ENCODE measurements around the gene ENC1. TPM values are rescaled to one million over a fixed set of nuclear protein-coding genes. Genes with fewer than 3 reads are reported as not detected.

ENC1 gene
- total RNA-seq, 1 donor from 2014 or later: 2.6 TPM

DNA sequence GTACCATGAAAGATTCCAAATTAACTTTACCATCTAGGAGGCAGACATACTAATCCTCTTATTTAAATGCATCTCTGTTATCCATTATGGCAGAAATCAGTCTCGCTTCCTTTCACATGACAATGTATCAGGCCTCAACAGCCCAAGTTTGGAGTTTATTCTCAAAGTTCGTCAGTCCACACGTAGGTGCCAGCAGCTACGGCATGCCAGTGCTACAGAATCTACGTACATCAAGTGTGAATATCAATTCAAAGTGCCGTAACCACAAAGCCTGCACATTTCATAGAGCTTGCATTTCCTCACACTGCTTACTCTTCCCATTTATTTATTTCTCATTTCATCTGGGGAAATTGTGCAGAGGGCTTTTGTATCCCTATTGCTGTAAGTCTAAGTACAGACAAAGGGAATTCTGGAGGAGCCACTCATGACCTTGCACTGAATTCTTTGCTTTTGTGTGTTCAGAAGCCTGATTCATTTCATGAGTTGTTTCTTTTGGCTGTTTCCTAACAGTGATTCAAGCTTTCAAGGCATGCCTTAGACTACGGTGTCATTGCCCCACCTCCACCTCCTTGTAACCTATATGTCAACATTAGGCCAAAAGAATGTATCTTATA lies 10.0 kb downstream of the ENC1 start:
- ATAC-seq: peak; percentile 80

DNA sequence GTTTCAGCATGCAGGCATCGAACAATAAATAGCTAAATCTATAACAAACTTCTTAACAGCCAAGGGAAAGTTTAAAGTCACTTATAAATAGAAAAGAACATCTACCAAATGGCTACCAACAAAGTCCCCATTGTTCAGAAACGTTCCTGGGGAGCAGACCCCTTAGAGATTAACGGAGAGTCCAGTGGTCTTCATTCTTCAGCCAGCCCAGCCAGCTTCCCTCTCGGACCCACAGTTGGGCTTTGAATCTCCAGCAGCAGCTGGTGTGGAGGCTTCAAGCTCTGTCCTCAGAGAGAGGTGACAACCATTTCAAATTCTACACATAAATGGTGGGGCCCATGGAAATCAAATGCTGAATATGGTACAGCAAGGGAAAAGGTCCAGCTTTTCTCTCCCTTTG lies 11.2 kb downstream of the ENC1 start:
- ATAC-seq: no peak

DNA sequence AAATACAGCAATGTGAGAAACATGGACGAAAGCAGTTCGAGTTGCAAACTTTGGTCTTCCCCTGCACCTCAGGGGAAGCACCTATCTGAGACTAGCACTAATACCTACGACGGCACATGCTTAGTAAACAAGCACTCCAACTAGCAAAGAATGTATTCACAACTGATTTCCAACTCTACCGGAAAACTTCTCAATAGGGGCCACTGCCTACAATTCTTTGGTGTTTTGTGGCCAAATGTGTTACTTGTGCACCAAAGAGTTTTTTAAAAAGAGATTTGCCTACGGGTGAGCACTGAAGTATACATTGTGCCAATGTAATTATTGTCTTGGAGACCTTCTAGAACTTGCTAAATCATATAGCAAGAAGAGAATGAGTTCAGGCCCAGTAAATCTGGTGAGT lies 12.2 kb downstream of the ENC1 start:
- ATAC-seq: no peak

DNA sequence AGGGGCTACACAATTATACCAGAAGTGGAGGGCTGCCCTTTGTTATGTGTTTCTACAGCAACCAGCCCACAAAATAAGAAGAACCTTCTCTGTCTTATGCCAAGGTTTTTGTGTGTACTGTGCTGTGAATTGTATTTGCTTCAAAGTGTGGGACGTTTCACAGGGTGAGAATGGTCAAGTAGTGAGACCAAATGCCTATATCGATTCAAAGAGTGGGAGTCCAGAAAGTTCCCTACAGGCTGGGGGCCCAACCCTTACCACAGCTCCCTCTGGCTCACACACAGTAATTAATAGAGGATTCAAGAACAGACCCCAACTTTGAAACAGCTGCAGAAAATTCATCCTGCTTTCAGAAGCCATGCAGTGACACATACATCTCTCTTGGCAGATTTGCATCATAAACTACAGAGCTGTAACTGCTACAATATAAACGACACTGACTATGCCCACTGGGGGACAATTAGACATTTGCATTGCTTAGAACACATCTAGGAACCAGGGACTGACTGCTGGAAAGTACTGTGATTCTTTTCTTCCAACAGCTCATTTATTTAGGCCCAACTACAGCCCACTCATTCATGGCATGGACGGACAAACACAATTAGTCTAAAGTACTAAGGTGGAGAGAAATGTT lies 12.8 kb downstream of the ENC1 start:
- ATAC-seq: no peak

DNA sequence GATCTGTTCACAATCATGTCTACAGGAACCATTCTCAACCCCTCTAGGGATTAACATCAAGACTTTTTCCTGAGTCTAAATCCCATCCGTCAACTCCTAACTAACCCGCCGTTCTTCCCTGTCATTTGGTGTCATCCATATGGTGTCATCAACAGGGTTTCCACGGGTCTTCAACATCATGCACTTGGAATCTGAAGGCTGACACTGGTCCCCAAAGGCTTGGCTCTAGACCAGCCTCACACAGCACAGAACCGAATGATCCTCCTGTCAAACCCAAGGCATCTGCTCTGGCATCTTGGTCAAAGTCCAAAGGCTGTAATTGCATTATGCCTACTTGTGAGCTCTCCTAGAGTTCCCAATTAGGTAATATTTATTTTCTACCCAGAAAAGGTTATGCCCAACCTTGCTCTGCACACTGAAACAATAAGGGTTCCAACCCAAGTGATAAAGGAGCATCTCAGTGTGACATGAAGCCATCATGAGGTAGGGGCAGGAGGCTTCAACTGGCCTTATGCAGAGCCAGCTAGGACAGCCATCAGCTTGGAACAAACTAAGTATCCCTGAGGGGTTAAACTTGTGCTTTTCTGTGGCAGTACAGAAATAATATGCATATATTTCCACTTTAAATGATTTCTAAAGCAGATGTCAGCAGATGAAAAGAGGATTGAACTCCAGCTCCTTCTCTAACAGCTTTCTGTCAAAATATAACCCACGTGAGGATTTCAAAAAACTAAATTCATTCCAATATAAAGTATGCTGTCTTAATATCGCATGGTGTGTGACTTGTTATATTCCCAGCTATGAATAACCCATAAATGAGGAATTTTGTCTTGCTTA lies 13.9 kb downstream of the ENC1 start:
- ATAC-seq: no peak

DNA sequence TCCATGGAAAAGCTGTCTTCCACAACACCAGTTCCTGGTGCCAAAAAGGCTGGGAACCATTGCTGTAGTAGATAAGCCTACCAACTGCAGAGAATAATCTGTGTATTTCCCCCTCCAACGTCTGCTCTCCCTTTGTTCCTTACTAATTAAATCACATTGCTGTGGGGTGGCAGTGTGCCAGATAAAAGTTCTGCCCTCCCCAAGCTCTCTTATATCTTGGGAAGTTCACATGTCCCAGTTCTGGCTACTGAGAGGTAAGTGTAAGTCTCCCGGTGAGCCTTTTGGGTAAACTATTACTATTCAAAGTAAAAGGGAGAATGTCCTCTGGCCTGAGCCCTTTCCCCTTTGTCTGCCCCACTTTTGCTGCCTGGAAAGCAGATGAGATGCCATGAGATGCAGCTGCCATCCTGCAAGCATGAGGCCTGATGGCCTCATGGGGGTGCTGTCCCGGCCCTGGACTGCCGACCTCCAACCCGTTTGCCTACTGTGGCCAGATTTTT lies 14.7 kb downstream of the ENC1 start:
- no peak for ATAC-seq

DNA sequence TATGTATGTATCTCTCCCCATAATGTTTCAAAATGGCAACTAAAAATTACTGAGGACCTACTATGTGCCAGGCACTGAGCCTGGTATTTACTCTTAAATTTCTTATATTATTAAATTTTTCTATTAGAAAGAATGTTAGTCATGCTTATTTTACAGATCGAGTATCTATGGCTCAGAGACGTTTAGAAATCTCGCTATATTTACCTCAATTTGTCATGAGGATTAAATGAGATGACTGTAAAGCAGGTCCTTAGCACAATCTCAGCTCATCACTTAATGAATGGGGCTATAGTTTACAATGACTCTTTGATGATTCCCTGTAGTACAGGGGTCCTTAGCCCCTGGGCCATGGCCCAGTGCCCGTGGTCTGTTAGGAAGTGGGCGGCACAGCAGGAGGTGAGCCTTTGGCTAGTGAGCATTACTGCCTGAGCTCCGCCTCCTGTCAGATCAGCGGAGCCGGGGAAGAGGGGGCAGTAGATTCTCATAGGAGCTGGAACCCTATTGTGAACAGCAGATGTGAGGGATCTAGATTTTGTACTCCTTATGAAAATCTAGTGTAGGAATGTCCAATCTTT lies 15.5 kb downstream of the ENC1 start:
- ATAC-seq: peak; percentile 34

DNA sequence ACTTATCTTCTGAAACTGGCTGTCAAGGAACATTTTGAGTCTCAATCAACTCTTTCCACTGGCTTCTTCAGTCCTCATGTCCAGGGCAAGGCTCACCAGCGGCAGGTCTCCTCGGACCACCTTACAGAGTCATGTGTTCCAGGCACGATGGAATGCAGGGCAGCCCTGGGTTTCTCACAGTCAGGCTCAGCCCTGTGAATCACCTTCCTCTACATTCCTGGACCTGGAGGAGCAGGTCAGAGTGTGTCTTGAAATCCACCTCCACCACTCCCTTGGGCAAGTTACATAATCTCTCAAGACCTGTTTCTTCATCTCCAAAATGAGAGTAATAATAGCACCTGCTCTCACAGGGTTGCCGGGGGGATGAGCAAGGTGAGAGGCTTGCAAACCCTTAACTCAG lies 16.0 kb downstream of the ENC1 start:
- ATAC-seq: peak; percentile 97

DNA sequence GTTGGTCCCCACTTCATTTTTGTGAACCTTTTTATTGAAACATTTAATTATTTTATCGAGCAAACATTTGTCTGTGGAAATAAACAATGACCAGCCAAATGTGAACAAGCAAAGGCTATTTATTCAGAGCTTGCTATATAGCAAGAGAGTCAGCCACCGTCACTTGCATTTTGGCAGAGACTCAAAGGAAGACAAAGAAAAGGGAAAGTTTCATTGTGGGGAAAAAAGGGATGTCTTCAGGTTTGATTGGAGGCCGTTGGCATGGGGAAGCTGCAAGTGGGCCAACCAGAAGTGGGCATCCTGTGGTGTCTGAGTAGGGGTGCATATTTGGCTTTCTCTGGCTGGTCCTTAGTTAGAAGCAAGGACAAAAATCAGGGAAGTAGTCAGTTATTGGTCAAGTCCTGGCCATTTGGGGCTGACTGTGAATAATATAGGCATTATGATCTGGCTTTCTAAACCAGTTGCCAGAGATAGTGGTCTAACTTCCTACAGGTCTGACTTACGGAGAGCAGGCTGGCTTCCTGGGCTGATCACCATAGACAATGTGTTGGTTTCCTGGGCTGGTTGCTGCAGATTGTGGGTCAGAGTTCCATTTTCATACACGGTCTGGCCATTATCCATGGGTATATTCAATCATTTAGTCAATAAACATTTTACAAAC lies 16.6 kb downstream of the ENC1 start:
- no peak for ATAC-seq

DNA sequence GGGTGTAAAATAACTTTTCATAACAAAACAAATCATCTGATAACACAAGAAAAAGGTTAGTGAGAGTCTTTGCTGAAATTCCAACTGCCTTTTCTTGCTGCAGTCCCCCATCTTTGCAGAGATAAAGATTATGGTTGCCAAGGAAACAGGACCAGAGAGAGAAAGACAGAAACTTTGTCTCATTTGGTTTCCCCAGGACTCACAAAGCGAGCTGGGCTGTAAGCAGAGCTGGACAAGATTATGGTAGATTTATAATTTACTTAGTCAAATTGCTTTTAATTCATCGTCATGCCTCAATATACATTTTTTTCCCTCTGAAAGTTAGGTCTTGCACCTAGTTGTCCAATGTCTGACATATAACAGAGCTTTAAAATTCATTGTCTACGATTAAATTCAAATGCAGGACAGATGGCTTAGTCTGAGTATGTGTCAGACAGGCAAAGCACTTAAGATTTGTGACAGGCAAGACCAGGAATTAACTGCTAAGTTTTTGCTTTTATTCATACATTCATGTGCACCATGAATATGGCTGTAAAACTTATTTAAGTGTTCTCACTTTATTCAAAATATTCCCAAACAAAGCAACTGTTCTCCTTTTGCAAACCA lies 17.4 kb downstream of the ENC1 start:
- no peak for ATAC-seq

DNA sequence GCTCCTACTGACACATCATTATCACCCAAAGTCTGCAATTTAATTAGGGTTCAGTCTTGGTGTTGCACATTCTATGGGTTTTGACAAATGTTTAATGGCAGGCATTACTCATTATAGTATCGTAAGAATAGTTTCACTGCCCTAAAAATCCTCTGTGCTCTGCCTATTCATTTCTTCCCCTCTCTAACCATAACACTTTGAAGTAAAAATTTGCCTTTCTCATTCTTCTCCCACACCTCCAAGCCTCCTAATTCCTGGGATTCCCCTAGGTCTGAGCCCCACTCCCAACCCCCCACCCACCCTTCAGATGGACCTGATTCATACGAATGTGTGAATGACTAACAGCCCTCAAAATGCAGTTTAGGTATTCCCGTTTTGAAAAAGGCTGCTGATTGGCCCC lies 18.4 kb downstream of the ENC1 start:
- ATAC-seq: no peak

DNA sequence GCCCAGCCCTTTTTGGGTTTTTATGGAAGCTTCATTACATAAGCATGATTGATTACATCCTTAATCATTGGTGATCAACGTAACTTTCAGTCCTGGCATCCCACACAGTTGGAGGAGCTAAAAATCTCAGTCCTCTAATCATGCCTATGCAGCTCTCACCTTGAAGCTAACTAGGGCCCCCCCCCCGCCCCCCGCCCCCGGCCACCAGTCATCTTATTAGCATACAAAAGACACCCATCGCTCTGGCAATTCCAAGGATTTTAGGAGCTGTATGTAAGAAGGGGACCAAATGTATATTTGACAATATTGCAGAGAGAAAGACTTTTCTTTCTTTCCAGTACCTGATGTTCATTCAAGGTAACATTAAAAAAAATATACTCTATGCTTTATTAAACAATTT lies 19.0 kb downstream of the ENC1 start:
- no peak for ATAC-seq

DNA sequence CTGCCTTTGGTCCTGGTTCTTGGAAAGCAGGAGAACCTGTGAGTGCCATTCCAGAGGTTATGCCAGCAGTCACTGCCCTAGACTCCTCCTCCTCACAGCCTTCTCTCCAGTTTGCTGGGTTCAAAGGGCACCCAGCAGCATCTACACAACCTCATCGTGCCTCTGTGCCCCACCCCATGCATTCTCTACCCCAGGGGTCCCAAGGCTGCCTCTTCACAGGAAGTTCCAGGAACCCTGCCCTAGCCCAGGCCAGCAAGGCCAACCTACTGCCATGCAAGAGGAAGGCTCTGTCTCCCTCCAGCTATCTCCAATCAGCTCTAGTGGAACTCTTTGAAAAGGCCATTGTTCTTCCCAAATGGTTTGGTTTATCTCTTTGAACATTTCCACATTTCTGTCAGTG lies 21.2 kb downstream of the ENC1 start:
- no peak for ATAC-seq

DNA sequence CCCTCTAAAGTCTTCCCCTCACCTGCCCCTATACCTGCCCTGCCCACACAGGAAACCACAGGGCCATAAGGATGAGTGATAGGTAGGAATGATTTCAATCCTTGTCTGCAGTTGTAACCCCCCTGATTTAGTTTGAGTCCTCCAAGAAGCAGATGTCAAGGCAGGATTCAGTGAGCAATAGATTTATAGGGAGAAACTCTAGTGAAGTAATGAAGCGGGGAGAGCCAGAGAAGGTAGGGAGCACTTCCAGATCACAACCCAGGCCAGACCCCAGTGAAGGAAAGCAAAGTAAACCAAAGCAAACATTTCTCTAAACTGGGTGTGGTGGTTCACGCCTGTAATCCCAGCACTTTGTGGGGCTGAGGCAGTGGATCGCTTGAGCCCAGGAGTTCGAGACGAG lies 22.4 kb downstream of the ENC1 start:
- ATAC-seq: no peak

DNA sequence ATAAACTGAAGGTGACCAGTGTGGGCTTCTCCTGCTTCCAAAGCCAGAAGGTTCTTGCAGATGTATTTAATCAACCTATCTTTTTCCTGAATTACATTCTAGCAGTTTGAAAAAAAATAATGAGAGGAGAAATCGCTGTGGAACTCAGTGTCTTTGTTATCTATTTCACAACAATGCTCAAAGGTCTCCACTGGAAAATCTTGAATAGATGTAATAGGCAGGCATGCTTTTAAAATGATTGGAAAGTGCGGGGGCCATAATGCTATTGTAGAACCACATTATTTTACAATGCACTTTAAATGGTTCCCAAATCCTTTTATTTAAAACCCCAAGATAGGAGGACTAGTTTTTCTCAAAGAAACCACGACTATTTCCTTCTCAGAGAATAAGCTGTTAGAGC lies 23.3 kb downstream of the ENC1 start:
- no peak for ATAC-seq

DNA sequence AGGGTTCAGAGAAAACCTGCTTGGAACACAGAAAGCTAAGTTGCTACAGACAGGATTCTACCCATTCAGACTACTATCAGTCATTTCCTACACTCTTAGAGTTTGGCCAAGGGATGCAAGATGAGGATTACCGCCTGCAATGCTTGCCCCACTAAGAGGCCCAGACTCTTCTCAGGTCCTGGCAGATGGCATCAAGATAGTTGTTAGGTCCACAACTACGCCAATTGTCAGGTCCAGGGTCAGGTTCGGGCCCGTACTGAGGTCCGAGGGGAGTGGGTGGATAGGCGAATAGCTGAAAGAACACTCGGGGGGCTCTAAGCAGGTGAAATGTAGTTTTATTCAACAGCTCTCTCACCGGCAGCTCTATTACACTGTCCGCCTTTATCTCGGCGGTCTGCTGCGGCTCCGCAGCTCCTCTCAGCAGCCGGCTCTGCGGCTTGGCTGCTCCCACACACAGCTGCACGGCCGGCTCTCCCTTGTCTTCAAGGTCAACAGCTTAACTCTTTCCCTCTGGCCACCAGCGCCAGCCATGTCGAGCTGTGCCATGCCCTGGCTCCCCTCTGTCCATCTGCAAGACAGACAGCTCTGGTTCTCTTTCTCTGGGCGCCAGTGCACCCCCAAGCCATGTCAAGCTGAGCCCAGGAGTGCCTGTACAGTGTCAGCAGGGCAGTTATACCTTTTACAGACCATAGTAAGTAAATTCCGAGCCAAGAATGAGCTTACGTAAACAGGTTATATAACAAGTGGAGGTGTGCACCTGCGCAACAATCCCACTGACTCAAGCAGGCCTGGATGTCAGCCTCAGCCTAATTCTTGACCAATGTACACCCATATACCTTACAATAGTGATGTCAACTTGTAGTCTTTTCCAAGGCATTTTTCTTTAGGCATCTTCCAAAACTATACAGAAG lies 24.0 kb downstream of the ENC1 start:
- no peak for ATAC-seq

DNA sequence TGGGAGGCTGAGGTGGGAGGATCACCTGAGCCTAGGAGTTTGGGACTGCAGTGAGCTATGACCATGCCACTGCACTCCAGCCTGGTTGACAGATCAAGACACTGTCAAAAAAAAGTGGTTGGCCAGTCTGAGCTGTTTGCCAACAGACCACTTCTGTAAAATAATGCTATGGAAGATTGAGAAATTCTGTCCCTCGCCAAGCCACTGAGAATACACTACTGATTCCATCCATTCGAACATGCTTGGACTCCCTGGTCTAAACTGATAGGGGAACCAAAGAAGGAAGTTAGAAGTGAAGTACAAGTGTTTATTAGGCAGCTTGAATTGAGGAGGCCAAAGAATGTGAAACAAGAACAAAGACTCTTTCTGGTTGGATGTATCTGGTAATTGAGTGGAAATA lies 27.2 kb downstream of the ENC1 start:
- no peak for ATAC-seq

DNA sequence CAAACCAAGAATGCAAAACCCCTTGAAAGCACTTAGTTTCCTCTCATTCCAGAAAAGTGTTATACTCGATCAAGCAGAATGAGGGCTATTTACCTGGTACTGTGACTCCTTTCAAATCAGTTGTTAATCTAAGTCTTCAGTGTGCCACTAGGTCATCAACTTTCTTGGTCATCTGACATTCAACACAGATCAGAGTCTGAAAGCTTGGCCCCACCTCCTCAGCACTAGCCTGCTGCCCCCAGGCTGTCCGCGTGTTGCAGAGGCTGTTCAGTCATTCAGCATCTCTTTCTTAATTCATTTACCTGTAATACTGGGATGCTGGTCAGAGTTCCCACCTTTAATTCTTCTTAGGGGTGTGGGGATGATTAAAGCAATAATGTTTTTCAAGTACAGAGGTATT lies 28.5 kb downstream of the ENC1 start:
- no peak for ATAC-seq

DNA sequence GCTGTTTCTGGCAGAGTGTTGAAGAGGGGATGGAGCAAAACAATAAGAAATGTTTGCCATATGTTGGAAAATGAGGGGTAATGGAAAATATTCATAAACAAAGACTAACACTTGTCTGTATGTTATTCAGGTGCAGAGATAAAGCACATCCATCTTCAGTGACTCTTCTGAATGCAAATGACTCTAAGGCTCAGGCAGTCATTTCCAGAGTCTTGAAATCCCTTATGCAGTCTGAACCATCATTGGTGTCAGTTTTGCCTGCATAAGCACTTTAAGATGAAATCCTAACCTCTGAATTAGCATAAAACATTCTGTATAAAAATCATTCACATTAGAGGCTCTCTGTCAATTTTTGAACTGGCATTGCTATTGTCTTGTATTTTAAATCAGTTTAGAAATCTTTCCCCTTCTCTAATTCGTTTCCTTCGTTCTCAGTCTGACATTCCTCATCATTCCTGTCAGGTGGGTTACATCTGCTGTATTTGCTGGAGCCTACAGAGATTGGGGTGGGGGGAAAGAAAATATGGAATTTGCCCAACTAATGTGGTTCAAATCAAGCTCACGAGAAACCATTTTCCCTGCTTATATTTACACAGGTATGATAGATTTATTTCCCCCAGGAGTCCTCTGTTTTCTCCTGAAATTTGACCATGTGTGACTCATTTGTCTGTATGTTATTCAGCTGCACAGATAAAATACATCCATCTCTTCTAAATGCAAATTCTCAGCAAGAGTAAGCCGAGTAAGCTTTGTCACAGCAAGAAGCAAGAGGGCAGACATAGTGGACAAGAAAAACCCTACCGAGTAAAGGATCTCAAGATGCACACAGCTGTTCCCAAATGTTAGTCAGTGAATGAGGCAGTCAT lies 31.6 kb downstream of the ENC1 start:
- no peak for ATAC-seq

DNA sequence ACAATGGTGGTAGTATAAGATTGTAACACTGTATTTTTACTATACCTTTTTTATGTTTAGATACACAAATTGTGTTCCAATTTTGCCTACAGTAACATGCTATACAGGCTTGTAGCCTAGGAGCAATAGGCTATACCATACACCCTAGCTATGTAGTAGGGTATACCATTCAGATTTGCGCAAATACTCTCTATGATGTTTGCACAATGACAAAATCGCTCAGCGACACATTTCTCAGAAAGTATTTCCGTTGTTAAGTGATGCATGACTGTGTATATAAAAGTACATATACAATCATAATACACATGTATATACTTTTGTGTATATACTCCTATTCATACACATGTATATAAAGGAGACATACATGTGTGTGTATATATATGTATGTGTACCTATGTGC lies 34.8 kb downstream of the ENC1 start:
- ATAC-seq: no peak
